HG03045 (cell line): ENCODE data around the gene TELO2.

Experiments used
- ATAC-seq: cut with Tn5 transposase; IDR thresholded peaks from one replicate; pipeline ENCODE4 v1.9.1; 2021; ENCODE audit warnings: mild to moderate bottlenecking, moderate library complexity; ENCODE audit not compliant: unreplicated experiment

The TELO2 gene

DNA sequence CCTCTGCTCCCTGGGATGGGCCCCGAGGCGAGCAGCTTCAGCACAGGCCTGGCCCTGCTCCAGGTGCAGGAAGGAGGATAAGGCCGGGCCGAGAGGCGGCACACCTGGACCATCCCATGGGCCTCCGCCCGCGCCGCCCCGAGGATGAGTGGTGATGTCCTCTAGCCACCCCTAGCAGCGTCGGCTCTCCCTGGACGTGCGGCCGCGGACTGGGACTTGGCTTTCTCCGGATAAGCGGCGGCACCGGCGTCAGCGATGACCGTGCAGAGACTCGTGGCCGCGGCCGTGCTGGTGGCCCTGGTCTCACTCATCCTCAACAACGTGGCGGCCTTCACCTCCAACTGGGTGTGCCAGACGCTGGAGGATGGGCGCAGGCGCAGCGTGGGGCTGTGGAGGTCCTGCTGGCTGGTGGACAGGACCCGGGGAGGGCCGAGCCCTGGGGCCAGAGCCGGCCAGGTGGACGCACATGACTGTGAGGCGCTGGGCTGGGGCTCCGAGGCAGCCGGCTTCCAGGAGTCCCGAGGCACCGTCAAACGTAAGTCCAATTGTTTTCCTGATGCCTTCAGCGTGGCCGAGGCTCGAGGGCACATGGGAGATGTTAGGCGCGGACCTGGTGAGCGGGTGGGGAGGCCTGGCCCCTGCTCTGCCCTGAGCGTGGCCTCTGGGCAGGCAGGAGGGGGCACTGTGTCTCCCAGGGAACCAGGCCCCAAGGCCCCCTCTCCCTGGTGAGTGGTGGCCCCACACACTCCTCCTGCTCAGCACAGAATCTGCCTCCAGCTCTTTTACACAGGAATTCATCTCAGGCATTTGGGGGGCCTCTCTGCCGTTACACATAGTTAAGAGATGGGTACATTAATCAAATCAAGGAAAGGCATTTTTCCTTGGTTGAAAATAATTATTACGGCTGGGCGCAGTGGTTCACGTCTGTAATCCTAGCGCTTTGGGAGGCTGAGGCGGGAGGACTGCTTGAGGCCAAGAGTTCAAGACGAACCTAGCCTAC is 41.2 kb downstream of the TELO2 start:
- no peak for ATAC-seq

DNA sequence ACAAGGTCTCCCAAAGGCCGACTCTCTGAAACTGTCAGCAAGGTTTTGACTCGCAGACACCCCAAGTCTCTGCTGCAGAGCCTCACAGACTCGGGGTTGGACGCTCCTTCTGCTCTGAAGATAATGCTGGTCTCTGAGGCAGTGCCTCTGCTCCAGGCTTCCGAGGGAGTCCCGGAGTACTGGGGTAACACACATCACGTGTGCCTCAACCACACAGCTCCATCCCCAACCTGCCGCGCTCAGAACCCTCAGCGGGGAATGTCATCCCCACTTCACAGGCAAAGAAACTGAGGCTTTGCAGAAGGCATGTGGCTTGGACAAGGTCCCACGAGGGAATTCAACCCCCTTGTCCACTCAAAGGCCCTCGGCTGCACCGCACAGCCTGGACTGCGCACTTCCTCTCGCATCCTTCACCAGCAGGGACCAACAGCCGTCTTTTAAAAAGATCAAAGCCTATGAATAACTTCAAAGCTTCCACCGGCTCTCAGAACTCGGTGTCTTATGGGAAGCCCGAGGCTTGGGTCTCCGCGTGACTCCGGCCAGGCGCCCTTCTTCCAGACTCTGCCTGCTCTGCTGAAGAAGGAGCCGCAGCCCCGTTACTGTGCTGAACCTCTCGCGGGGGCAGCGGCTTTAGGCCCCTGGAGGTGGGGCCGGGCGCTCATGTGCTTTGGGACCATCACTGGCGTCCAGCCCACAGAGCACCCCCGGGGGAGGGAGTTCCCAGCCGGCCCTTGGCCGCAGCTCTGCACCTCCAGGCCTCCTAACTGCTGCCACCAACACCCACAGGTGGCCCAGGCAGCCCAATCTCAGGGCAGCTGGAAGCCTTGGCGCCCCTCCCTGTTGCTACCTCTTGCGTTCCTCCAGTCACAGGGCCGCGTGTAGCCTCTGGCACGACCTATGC is 42.5 kb downstream of the TELO2 start:
- ATAC-seq: no peak

DNA sequence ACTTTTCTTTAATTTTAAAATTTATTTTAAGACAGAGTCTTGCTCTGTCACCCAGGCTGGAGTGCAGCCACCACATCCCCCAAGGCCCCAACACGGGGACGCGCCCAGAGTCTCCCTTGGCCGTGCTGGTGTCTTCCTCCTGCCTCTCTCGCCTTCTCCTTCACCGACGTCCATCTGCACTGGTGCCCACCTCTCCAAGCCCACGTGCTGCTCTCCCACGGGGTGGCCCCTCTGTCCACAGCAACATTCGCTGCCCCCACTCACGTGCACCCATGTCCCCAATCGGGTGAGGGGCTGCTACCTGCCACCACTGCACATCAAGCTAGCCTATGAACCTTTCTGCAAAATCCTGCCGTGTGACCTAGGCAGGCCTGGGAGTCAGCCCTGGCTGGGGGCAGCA is 43.4 kb downstream of the TELO2 start:
- ATAC-seq: no peak

DNA sequence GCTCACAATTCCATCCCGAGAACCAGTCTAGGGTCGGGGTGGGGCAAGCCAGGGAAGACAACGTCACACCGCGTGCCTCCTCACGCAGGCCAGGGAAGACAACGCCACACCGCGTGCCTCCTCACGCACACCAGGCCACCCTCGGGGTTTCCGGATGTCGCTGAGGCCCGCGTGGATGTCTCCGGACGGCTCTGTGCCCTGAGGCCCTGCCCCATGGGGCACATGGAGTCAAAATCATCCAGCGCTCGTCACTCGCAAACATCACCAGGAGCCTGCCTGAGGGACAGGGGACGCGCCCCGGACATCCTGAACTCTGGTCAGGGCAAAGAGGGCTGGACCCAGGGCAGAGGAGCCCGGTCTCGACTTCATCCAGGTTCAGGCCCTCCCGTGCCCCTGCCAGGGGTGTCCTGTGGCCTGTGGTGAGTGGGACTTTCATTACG is 44.0 kb downstream of the TELO2 start:
- no peak for ATAC-seq

DNA sequence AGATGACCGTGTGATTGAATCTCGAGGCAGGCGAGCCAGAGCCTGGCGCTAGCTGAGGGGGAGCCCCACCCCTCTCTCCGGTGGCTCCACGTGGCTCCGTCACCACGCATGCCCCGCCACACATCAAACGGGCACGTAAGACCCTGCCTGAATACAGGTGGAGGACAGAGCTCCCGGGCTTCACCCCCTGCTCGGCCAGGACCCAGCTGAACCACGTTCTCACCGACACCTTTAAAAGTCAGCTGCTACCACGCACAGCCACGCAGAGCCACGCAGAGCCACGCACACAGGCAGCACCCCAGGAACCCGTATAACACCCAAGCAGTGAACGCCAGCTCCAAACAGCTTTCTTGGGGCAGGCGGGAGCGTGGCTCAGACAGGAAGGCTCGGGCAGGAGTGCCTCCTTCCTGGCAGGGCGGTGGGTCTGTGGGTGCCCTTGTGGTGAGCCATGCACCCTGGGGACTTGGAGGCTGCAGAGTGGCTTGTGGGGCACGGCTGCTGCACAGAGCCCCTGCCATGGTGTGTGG is 44.7 kb downstream of the TELO2 start:
- no peak for ATAC-seq

DNA sequence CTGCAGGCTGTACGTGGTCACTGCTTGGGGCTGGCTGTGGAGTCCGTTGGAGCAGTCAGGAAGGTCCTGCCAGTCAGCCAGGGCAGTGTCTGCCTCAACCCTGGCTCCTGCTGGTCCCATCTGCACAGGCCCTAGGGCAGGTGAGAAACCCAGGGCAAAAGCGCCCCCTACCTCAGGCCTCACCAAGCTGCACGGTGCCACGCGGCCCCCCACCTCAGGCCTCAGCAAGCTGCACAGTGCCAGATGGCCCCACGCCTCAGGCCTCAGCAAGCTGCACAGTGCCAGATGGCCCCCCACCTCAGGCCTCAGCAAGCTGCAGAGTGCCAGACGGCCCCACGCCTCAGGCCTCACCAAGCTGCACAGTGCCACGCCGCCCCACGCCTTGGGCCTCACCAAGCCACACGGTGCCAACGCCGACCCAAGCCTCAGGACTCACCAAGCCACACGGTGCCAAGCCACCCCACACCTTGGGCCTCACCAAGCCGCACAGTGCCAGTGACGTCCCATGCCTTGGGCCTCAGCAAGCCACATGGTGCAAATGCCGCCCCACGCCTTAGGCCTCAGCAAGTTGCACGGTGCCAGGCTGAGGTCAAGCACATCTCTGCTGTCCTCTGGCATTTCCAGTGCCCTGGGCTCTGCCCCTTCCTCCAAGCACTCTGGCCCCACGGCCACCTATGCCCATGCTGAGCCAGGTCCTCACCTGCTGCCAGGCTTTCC is 45.8 kb downstream of the TELO2 start:
- ATAC-seq: no peak

DNA sequence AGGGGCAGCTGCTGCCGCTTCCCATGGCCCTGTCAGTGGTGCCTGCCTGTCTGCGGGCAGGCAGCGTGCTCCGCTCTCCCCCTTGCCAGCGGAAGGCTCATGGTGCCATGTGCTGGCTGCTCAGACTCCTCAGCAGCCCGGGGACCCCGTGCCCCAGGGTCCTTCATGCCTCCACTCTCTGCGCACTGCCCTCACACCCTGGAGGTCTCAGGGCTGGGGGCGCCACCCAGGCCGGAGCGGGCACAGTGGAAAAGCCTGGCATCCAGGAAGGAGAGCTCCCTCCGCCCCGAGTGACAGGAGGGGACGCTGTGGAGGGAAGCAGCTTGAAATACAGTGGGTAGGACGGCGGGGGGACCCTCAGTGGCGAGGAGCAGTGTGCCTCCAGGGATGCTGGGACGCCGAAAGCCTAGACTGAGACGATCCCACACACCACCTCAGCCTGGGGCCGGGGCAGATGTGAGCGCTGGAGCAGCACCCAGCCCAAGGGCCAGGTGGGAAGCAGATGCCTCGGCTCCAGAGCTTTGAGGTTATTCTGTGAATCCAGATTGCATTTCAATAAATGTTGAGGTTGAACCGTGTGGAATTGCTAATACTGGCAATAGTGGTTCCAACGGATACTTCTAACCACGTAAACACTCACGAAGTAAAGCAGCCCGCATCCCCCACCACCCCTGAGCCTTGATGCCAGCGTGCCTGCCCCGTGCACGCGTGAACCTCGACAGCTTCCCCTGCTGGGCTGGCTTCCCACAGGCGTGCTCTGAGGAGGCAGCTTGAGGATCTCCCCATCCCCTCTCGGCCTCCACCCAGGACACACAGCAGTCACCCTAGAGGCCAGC is 46.8 kb downstream of the TELO2 start:
- no peak for ATAC-seq

DNA sequence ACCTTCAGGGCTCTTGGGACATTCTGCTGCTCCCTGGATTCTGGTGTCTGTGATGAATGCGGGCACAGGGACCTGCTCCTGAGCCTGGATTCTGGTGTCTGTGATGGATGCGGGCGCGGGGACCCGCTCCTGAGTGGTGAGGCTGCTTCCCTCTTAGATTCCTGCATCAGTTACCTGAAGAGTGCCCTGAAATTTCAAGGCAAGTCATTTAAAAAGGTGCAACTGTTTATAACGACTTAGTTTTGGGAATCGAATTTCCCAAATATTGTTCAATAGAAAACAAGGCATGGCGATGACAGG is 47.3 kb downstream of the TELO2 start:
- no peak for ATAC-seq

DNA sequence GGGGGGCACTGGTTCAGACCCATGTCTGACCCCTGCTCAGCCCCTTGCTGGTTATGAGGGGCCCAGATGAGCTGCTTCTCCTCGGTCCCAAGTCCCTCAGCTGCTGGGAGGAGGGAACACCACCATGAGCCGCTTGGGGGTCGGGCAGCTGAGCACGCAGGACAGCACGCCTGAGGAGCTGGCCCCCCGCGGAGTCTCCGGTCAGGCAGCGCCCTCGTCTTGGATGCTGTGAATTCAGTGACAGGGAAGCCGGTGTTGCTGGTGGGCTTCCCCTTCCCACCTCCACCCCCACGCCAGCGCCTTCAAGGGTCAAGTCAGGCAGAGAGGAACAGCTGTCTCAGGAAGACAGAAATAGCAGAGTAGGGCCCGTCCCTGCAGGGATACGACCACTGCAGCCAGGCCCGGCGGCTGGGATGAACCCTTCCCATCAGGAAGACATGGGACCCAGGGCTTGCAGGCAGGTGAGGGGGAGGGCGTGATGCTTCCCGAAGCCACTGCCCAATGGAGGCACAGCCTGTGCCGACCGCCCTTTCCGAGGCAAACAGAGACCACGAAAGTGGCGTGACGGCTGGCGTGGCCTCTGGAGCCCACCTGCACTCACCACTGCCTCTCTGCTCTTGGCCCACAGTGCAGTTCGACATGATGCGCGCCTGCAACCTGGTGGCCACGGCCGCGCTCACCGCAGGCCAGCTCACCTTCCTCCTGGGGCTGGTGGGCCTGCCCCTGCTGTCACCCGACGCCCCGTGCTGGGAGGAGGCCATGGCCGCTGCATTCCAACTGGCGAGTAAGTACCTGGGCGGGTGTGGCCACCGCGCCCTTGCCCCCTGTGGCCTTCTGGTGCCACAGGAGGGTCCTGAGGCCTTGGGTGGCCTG is 48.4 kb downstream of the TELO2 start:
- ATAC-seq: no peak

DNA sequence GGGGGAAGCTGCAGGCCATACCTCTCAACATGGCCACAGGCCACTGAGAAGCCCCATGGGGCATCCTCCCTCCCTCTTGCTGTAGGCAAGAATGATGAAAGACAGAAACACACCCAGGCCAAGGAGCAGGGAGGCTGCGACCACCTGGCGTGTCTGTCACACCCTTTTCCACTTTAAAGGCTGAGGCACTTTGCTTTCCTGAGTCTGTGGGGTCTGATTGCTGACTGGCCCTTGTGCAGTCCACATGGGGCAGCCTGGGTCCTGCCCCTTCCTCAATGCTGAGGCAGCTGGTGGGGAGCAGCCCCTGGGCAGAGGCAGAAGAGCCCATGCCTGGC is 49.0 kb downstream of the TELO2 start:
- ATAC-seq: no peak

DNA sequence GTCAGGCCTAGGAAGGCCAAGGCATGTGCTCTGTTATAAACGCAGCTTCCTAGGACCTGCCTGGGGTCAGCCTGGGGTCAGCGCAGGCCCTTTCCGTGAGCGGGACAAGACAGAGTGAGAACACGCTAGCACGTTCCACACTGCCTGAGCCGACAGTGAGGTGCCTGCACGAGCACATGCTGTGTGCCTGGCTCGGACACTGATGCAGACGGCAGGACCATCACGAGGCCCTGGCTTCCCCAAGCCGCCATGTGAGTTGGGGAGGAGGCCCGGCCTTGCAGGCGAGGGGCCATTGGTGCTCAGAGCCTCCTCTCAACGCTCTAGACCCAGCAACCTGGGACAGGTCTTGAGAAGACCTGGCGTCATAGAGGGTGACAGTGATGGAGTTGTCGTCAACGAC is 49.4 kb downstream of the TELO2 start:
- ATAC-seq: no peak

DNA sequence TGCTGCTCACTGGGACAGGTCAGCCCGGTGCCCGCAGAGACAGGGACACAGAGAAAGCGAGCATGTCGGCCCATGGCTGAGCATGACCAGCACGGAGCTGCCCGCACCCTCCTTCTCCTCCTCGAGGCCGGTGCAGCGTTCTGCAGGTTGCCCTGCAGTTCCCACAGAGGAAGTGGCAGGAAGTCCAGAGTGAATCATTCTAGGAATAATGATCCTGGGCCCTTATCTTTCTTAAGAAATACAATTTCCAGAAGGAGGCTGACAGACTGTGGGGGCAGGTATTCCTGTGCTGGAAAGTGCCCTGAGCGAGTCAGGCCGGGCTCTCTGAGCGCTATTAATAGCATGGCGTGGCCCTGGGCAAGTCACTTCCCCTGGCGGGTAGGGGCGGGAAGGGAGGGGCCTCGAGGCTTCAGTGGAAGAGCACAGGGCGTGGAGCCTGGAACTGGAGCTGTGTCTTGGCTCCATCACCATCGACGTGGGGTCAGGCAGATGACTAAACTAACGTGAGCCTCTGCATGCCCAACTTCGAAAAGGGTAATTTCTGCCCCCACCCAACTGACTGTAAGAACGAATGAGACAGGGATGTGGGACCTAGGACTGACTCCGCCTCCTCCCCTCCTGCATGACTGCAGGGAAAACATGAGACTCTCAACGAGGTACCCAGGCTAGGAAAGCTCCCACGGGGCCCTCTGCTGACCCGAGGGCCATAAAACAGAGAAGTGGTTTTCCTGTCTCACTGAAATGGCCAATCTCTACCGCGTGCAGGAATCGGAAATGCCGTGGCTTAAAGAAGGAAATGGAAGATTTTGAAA is 50.1 kb downstream of the TELO2 start:
- no peak for ATAC-seq

DNA sequence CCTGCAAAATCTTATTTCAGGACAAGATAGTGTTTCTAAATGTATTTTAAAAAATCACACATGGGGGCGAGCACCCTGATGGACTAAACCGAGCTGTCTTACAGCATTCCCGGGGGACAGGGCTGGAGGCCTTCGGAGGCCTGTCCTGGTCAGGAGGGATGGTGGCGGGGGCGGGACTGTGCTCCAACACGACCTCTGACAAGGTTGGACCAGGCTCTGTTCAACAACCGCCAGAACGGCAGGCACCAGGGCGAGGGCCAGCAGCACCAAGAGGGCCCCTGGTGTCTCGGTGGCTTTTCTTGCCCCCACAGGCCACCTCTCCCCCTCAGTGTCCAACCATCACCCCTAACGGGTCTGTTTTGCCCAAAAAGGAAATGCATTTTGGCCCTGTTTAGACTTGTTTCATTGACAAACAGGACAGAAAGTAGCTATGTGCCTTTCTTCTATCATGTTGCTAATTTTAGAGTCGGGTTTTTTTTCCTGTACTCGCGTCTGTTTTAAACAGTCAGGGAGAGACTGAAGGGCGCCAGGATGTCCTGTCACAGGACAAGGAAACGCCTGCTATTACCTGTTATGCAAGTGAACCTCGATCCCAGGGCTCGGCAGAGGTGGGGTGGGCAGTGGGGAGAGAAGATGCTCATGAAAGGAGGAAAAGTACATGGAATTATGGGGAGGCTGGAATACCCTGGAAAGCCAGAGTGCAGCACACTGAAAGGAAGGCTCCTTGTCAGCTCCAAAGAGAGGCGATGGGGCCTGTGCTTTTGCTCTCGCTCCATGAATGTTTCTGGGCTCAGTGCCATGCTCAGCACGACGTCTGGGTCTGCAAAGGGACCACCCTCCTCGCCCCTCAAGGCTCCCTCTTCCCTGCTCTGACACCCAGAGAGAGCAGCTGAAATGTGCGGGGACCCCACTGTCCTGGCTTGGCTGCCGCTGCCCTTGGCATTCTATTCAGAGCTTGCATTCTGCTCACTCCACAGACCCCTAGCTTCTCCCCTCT is 52.2 kb downstream of the TELO2 start:
- ATAC-seq: no peak

DNA sequence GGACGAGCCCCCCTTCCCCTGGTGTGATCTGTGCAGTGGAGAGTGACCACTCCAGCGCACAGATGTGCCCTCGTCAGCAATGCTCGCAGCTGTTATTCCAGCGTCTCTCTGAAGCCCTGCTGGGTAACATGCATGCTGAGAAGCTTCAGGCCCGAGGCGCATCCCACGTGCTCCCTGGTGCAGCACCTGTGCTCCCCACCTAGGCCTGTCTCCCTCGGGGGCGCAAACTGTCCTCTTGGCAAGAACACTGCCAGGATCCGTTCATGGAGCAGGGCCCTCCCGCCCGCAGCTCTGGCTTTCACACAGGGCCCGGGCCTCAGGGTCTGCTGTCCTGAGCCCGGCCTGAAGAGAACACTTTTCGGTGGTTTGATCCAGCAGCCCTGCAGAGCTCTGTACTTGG is 53.3 kb downstream of the TELO2 start:
- ATAC-seq: no peak

DNA sequence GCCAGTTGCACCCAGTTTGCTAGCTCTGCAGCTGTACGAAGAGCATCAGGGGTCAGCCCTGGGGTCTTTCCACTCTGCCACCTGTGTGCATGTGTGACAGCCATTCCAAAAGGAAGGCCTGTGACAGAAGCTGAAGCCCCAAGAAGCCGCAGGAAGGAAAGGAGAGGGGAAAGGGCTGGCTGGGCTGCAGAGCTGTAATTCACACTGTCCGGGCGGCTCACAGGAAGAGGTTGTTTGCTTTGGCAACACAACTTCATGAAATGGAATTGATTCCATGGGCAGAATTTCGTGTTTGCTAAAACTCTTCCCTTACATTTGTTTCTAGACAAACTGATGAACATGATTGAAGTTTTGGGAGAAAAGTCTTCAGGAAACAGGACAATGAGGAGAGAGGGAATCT is 55.1 kb downstream of the TELO2 start:
- ATAC-seq: no peak

DNA sequence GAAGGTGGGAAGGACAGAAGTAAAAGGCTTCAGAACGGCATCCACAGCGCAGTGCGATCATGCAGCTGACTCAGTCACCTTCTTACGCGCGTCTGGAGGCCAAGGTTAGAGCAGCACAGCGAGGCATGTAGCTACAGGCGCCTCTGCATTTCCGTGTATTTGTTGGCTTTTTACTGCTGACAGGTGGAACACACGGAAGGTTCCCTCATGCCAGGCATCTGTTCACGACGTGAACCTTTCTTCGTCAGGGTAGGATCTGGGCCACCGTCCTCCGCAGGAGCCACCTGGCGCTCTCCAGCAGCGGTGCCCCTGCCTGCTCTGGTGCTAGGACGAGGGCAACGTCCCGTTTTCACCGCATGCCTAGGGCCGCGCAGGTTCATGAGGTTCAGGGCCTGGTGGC is 55.6 kb downstream of the TELO2 start:
- ATAC-seq: no peak

DNA sequence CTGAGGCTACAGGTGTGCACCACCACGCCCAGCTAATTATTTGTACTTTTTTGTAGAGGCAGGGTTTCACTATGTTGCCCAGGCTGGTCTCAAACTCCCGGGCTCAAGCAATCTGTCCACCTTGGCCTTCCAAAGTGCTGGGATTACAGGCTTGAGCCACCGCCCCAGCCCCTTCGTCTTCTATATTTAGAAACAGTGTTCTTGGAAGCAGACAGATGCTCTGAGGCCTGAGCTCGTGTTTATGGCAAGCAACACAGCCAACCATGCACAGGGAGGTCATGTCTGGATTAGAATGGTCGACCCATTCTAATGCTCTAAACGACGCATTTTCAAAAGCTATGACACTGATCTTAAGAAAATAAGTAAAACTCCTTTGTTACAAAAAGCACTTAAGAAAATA is 56.9 kb downstream of the TELO2 start:
- no peak for ATAC-seq
